ENCODE results near the gene NOD2.

The NOD2 gene

GRCh38 chr16:50671644-50672260 is 21.7 kb upstream of the NOD2 start:
- peak; percentile 42 to 51 for DNase-seq

GRCh38 chr16:50673496-50674275 is 19.7 kb upstream of the NOD2 start:
- DNase-seq = no peak

- DNase-seq = no peak
These were observed 18.6 kb upstream of the NOD2 start for GRCh38 chr16:50674831-50675230.

GRCh38 chr16:50675686-50676610 is 17.5 kb upstream of the NOD2 start:
- no peak for DNase-seq

GRCh38 chr16:50676684-50677225 is 16.7 kb upstream of the NOD2 start:
- DNase-seq = no peak

GRCh38 chr16:50677351-50677750 is 16.1 kb upstream of the NOD2 start:
- no peak for DNase-seq

- DNase-seq = no peak
These were observed 14.9 kb upstream of the NOD2 start for GRCh38 chr16:50678531-50678930.

- no peak for DNase-seq
These were observed 14.1 kb upstream of the NOD2 start for GRCh38 chr16:50679266-50679665.

GRCh38 chr16:50679676-50680555 is 13.5 kb upstream of the NOD2 start:
- DNase-seq = no peak

GRCh38 chr16:50680556-50680893 is 12.9 kb upstream of the NOD2 start:
- no peak for DNase-seq

- DNase-seq = peak; percentile 52 to 57
These were observed 12.2 kb upstream of the NOD2 start, which contains the start of gene SNX20 for GRCh38 chr16:50681021-50681885. Gene SNX20 (minus strand): TSS chr16:50681312. CDS start chr16:50677526, 3,786 bp downstream.

GRCh38 chr16:50683689-50684374 is 9.6 kb upstream of the NOD2 start:
- no peak for DNase-seq

GRCh38 chr16:50684823-50685461 is 8.5 kb upstream of the NOD2 start:
- peak in 1 of 2 experiments; percentile 44 for DNase-seq

GRCh38 chr16:50685462-50686063 is 7.8 kb upstream of the NOD2 start:
- no peak for DNase-seq

- no peak for DNase-seq
These were observed 5.3 kb upstream of the NOD2 start for GRCh38 chr16:50688083-50688482.

GRCh38 chr16:50688867-50689266 is 4.5 kb upstream of the NOD2 start:
- no peak for DNase-seq

GRCh38 chr16:50690177-50690576 is 3.2 kb upstream of the NOD2 start:
- DNase-seq = no peak

- DNase-seq = no peak
These were observed 785 bp upstream of the NOD2 start for GRCh38 chr16:50692644-50692998.

- no peak for DNase-seq
These were observed 800 bp downstream of the NOD2 start for GRCh38 chr16:50694206-50694605.

Data from activated CD4-positive, alpha-beta T cell treated with anti-CD3 and anti-CD28 coated beads, Interleukin-2, amount 50 U/mL, for 4 hours (primary cell).